Karpas-422 (cell line): Measurements from ENCODE around the gene ERO1B. TPM values are rescaled to one million over a fixed set of nuclear protein-coding genes. Genes with fewer than 3 reads are reported as not detected.

Experiments
- DNase-seq: peaks from one replicate; pipeline ENCODE4 v3.0.0-alpha.2; 2015
- H2AFZ ChIP-seq: fragments of 200-600 bp; sonication (generic); 2 replicates; pipeline ENCODE4 v1.6.1; 2014; ENCODE audit warnings: antibody characterized with exemption, low read length, mixed read lengths
- H3K27ac ChIP-seq: fragments of 200-600 bp; sonication (generic); 2 replicates; pipeline ENCODE4 v1.5.1; 2014; ENCODE audit warnings: mild to moderate bottlenecking, low read length, moderate library complexity
- H3K27me3 ChIP-seq: fragments of 200-600 bp; sonication (generic); 2 replicates; pipeline ENCODE4 v1.6.1; 2014; ENCODE audit warnings: low read length, mixed read lengths
- H3K36me3 ChIP-seq: fragments of 200-600 bp; sonication (generic); 2 replicates; pipeline ENCODE4 v1.6.1; 2014; ENCODE audit warnings: low read length, mixed read lengths; ENCODE audit not compliant: insufficient read depth
- H3K4me1 ChIP-seq: fragments of 200-600 bp; sonication (generic); 2 replicates; pipeline ENCODE4 v1.6.1; 2014; ENCODE audit warnings: mild to moderate bottlenecking, low read length, mixed read lengths
- H3K4me2 ChIP-seq: fragments of 200-600 bp; sonication (generic); 2 replicates; pipeline ENCODE4 v1.6.1; 2014; ENCODE audit warnings: low read length, low read depth, mild to moderate bottlenecking; ENCODE audit not compliant: poor library complexity, severe bottlenecking
- H3K4me3 ChIP-seq: fragments of 200-600 bp; sonication (generic); 2 replicates; pipeline ENCODE4 v1.5.1; 2014; ENCODE audit warnings: mild to moderate bottlenecking, antibody characterized with exemption, low read length, mixed read lengths
- H3K79me2 ChIP-seq: fragments of 200-600 bp; sonication (generic); 2 replicates; pipeline ENCODE4 v1.6.1; 2014; ENCODE audit warnings: mild to moderate bottlenecking, low read length, mixed read lengths
- H3K9ac ChIP-seq: fragments of 200-600 bp; sonication (generic); 2 replicates; pipeline ENCODE4 v1.6.0; 2014; ENCODE audit warnings: low read length
- H3K9me2 ChIP-seq: fragments of 200-600 bp; sonication (generic), shearing (Covaris generic); replicated peaks from 2 replicates; pipeline ENCODE4 v1.6.0; 2014; ENCODE audit warnings: mild to moderate bottlenecking, low read length, moderate library complexity; ENCODE audit not compliant: insufficient read depth
- H3K9me3 ChIP-seq: fragments of 300-700, 200-600 bp; sonication (generic); 2 replicates; pipeline ENCODE4 v1.6.1; 2014; ENCODE audit warnings: low read length, mixed read lengths
- H4K20me1 ChIP-seq: fragments of 200-600 bp; sonication (generic); 2 replicates; pipeline ENCODE4 v1.6.1; 2014; ENCODE audit warnings: mild to moderate bottlenecking, antibody characterized with exemption, low read length, low read depth; ENCODE audit not compliant: insufficient read depth
- small RNA-seq: library from RNA; depleted of rRNA; stranded (forward); fragments of <200 nt; gene quantifications from one replicate; pipeline ENCODE3, GENCODE V24; 2014
- total RNA-seq: library from RNA; depleted of rRNA; stranded (reverse); fragments of >200 nt; shearing (Covaris generic); gene quantifications from 2 replicates; pipeline ENCODE4 v1.2.3, GENCODE V29; 2014; ENCODE audit warnings: low replicate concordance; rRNA removed

ERO1B gene
- total RNA-seq, 1 experiment from 2014 or later, result 0.82 TPM

- Histone ChIP-seq H3K4me1 (peaks cover 3% of the 10 kb centered on the region; the same call in 1 of the 2 replicates), H3K4me3 (no peak overlapping the region), H3K9ac (no peak overlapping the region), H3K27ac (no peak overlapping the region), H3K4me2 (no peak overlapping the region), H2AFZ (no peak overlapping the region), H3K9me3 (no peaks in the 10 kb centered on the region), H3K79me2 (no peaks in the 10 kb centered on the region), H3K9me2 (no peaks in the 10 kb centered on the region), H3K27me3 (no peaks in the 10 kb centered on the region), H3K36me3 (no peaks in the 10 kb centered on the region), H4K20me1 (peaks cover 14% of the 10 kb centered on the region; the same call in 1 of the 2 replicates)
- no peak for DNase-seq
These were observed 109.6 kb downstream of the ERO1B start for GRCh38 chr1:236172041-236172579.

- Histone ChIP-seq H3K4me1 (peaks cover 3% of the 10 kb centered on the region), H3K9me3 (no peaks in the 10 kb centered on the region; the same call in 1 of the 2 replicates), H3K9ac (no peak overlapping the region), H3K4me2 (no peak overlapping the region), H3K27ac (no peak overlapping the region), H3K79me2 (no peaks in the 10 kb centered on the region), H3K27me3 (no peaks in the 10 kb centered on the region), H3K4me3 (no peak overlapping the region), H3K9me2 (no peaks in the 10 kb centered on the region), H4K20me1 (peaks cover 27% of the 10 kb centered on the region; the same call in 1 of the 2 replicates), H2AFZ (no peak overlapping the region), H3K36me3 (no peaks in the 10 kb centered on the region; the same call in 1 of the 2 replicates)
- DNase-seq, result no peak
These were observed 112.9 kb downstream of the ERO1B start for GRCh38 chr1:236168716-236169429.

- Histone ChIP-seq H3K36me3 (no peaks in the 10 kb centered on the region; the same call in 1 of the 2 replicates), H3K9me3 (no peaks in the 10 kb centered on the region; the same call in 1 of the 2 replicates), H3K27me3 (no peaks in the 10 kb centered on the region), H3K9ac (no peak overlapping the region), H3K79me2 (no peaks in the 10 kb centered on the region), H4K20me1 (peaks cover 27% of the 10 kb centered on the region; the same call in 1 of the 2 replicates), H2AFZ (no peak overlapping the region), H3K9me2 (no peaks in the 10 kb centered on the region), H3K4me3 (no peak overlapping the region), H3K4me2 (no peak overlapping the region), H3K27ac (no peak overlapping the region), H3K4me1 (peaks cover 12% of the 10 kb centered on the region)
- DNase-seq, result no peak
These were observed 114.2 kb downstream of the ERO1B start for GRCh38 chr1:236167578-236167977.

- peaks cover 12% of the 10 kb centered on the region for H3K4me1 ChIP-seq
- H3K36me3 ChIP-seq, result no peaks in the 10 kb centered on the region; the same call in 1 of the 2 replicates
- DNase-seq, result no peak
- H3K27ac ChIP-seq, result no peak overlapping the region
- H4K20me1 ChIP-seq, result peaks cover 27% of the 10 kb centered on the region; the same call in 1 of the 2 replicates
- H3K27me3 ChIP-seq, result no peaks in the 10 kb centered on the region
- H2AFZ ChIP-seq, result no peak overlapping the region
- no peaks in the 10 kb centered on the region for H3K9me2 ChIP-seq
- H3K9ac ChIP-seq, result no peak overlapping the region
- no peaks in the 10 kb centered on the region for H3K79me2 ChIP-seq
- no peaks in the 10 kb centered on the region; the same call in 1 of the 2 replicates for H3K9me3 ChIP-seq
- H3K4me2 ChIP-seq, result no peak overlapping the region
- no peak overlapping the region for H3K4me3 ChIP-seq
These were observed 114.6 kb downstream of the ERO1B start for GRCh38 chr1:236167154-236167553.

GRCh38 chr1:236166041-236166440 lies 115.7 kb downstream of the ERO1B start:
- no peaks in the 10 kb centered on the region for H3K9me2 ChIP-seq
- peaks cover 27% of the 10 kb centered on the region; the same call in 1 of the 2 replicates for H4K20me1 ChIP-seq
- H3K4me1 ChIP-seq, result peaks cover 12% of the 10 kb centered on the region
- peaks cover 7% of the 10 kb centered on the region; the same call in 1 of the 2 replicates for H3K9me3 ChIP-seq
- H3K9ac ChIP-seq, result no peak overlapping the region
- H3K79me2 ChIP-seq, result no peaks in the 10 kb centered on the region
- H3K4me2 ChIP-seq, result no peak overlapping the region
- peaks cover 5% of the 10 kb centered on the region; the same call in 1 of the 2 replicates for H3K27me3 ChIP-seq
- no peak overlapping the region for H3K27ac ChIP-seq
- DNase-seq, result no peak
- no peaks in the 10 kb centered on the region; the same call in 1 of the 2 replicates for H3K36me3 ChIP-seq
- H3K4me3 ChIP-seq, result no peak overlapping the region
- no peak overlapping the region for H2AFZ ChIP-seq

Small RNA genes within 50 kb of the gene (small RNA-seq; reads per million reads assigned to genes)
- 3.8 reads per million, percentile 72 among the genes with 10 or more reads in this experiment for gene RNU2-70P

Other genes with a start within 250 kb of the ERO1B start
- gene NID1, start 216.9 kb downstream of the ERO1B start, total RNA-seq, result not detected in 2 replicates
- gene GPR137B, start 139.4 kb downstream of the ERO1B start, total RNA-seq, result 10.5 and 26.8 TPM in 2 replicates
- gene EDARADD, start 112.3 kb upstream of the ERO1B start, total RNA-seq, result not detected in 2 replicates
- gene LGALS8, start 242.0 kb upstream of the ERO1B start, total RNA-seq, result 7.9 and 21.4 TPM in 2 replicates